ENCODE results near the gene SNRPB.

- TF ChIP-seq CTCF (IDR thresholded peaks at IDR 0.05) (no peak), POLR2A (IDR thresholded peaks at IDR 0.05; ENCODE audit: low read depth) (no peak)
These were observed 52.2 kb downstream of the SNRPB start for GRCh38 chr20:2418388-2418787.
